DOHH2 (cell line): ENCODE results near the gene TMEM151A.

ENCODE experiments used
- H3F3A ChIP-seq: fragments of 200-600 bp; sonication (generic), shearing (Covaris generic); 2 replicates; pipeline ENCODE4 v1.6.0; 2016; ENCODE audit warnings: antibody characterized with exemption, mild to moderate bottlenecking; ENCODE audit not compliant: control insufficient read depth, insufficient read depth
- H3K27ac ChIP-seq: fragments of 200-600 bp; sonication (generic); 2 replicates; pipeline ENCODE4 v1.5.1; 2014; ENCODE audit warnings: low read depth, mild to moderate bottlenecking, low read length, moderate library complexity
- H3K27me3 ChIP-seq: fragments of 200-600 bp; sonication (generic); 2 replicates; pipeline ENCODE4 v1.6.1; 2014; ENCODE audit warnings: mild to moderate bottlenecking, low read length, mixed read lengths; ENCODE audit not compliant: control insufficient read depth
- H3K36me3 ChIP-seq: fragments of 200-600 bp; sonication (generic); 2 replicates; pipeline ENCODE4 v1.6.1; 2014; ENCODE audit warnings: mild to moderate bottlenecking, low read length, moderate library complexity, mixed read lengths; ENCODE audit not compliant: control insufficient read depth
- H3K4me1 ChIP-seq: fragments of 200-600 bp; sonication (generic); 2 replicates; pipeline ENCODE4 v1.6.1; 2014; ENCODE audit warnings: mild to moderate bottlenecking, low read length, mixed read lengths; ENCODE audit not compliant: control insufficient read depth
- H3K4me2 ChIP-seq: fragments of 200-600 bp; sonication (generic); 2 replicates; pipeline ENCODE4 v1.6.0; 2014; ENCODE audit warnings: mild to moderate bottlenecking, low read length, moderate library complexity
- H3K4me3 ChIP-seq: fragments of 200-600 bp; sonication (generic); 2 replicates; pipeline ENCODE4 v1.5.1; 2014; ENCODE audit warnings: mild to moderate bottlenecking, low read length, mixed read lengths
- H3K79me2 ChIP-seq: fragments of 200-600 bp; sonication (generic); 2 replicates; pipeline ENCODE4 v1.6.1; 2014; ENCODE audit warnings: mild to moderate bottlenecking, low read length, mixed read lengths; ENCODE audit not compliant: control insufficient read depth
- H3K9me2 ChIP-seq: fragments of 200-600 bp; sonication (generic); replicated peaks from 2 replicates; pipeline ENCODE4 v1.6.1; 2014; ENCODE audit warnings: mild to moderate bottlenecking, low read length, mixed read lengths; ENCODE audit not compliant: control insufficient read depth
- H3K9me3 ChIP-seq: fragments of 200-600 bp; sonication (generic); 2 replicates; pipeline ENCODE4 v1.6.1; 2014; ENCODE audit warnings: antibody characterized with exemption, low read length, mixed read lengths; ENCODE audit not compliant: control insufficient read depth, insufficient read depth
- H4K20me1 ChIP-seq: fragments of 200-600 bp; sonication (generic); 2 replicates; pipeline ENCODE4 v1.6.0; 2014; ENCODE audit warnings: low read depth, mild to moderate bottlenecking, antibody characterized with exemption, low read length, moderate library complexity; ENCODE audit not compliant: control insufficient read depth, insufficient read depth
- CTCF ChIP-seq: fragments of 200-600 bp; sonication (generic); IDR thresholded peaks from one replicate; pipeline ENCODE4 v1.5.1; 2014; ENCODE audit warnings: antibody characterized with exemption, mild to moderate bottlenecking, low read depth, low read length; ENCODE audit not compliant: poor library complexity, severe bottlenecking
- EZH2phosphoT487 ChIP-seq: fragments of 200-600 bp; sonication (generic); IDR thresholded peaks from 2 replicates; pipeline ENCODE4 v1.6.1; 2017; ENCODE audit warnings: borderline replicate concordance, mild to moderate bottlenecking, antibody characterized with exemption, low read length, moderate library complexity, mixed read lengths

Gene TMEM151A

GRCh38 chr11:66258473-66258893 is 33.2 kb upstream of the TMEM151A start:
- Histone ChIP-seq H3K27ac (no peak overlapping the region), H3K4me3 (peak overlapping the region; percentile 97), H3F3A (peaks cover 7% of the 10 kb centered on the region; the same call in 1 of the 2 replicates), H3K79me2 (peaks cover 26% of the 10 kb centered on the region), H4K20me1 (no peaks in the 10 kb centered on the region), H3K9me3 (no peaks in the 10 kb centered on the region), H3K4me1 (peaks cover 24% of the 10 kb centered on the region), H3K4me2 (peak overlapping the region; percentile 75), H3K36me3 (peaks cover 41% of the 10 kb centered on the region), H3K27me3 (no peaks in the 10 kb centered on the region), H3K9me2 (no peaks in the 10 kb centered on the region)
- no peak for TF ChIP-seq EZH2phosphoT487
- peak; percentile 22 for TF ChIP-seq CTCF

GRCh38 chr11:66259225-66259624 is 32.5 kb upstream of the TMEM151A start:
- Histone ChIP-seq H3K4me1 (peaks cover 24% of the 10 kb centered on the region), H3K27ac (no peak overlapping the region), H3K36me3 (peaks cover 48% of the 10 kb centered on the region), H3F3A (peaks cover 7% of the 10 kb centered on the region; the same call in 1 of the 2 replicates), H3K9me3 (no peaks in the 10 kb centered on the region), H3K79me2 (peaks cover 26% of the 10 kb centered on the region), H3K4me2 (peak overlapping the region; percentile 75), H3K9me2 (no peaks in the 10 kb centered on the region), H4K20me1 (no peaks in the 10 kb centered on the region), H3K4me3 (peak overlapping the region; percentile 97), H3K27me3 (no peaks in the 10 kb centered on the region)
- no peak for TF ChIP-seq CTCF
- no peak for TF ChIP-seq EZH2phosphoT487

- peaks cover 26% of the 10 kb centered on the region for H3K79me2 ChIP-seq
- H3K27me3 ChIP-seq, result no peaks in the 10 kb centered on the region
- no peak for TF ChIP-seq CTCF
- no peak for TF ChIP-seq EZH2phosphoT487
- no peak overlapping the region for H3K4me2 ChIP-seq
- peaks cover 5% of the 10 kb centered on the region; the same call in 1 of the 2 replicates for H3F3A ChIP-seq
- no peaks in the 10 kb centered on the region for H4K20me1 ChIP-seq
- H3K9me3 ChIP-seq, result no peaks in the 10 kb centered on the region
- no peak overlapping the region for H3K4me3 ChIP-seq
- H3K4me1 ChIP-seq, result peaks cover 24% of the 10 kb centered on the region
- no peaks in the 10 kb centered on the region for H3K9me2 ChIP-seq
- H3K27ac ChIP-seq, result no peak overlapping the region
- H3K36me3 ChIP-seq, result peaks cover 55% of the 10 kb centered on the region
Observed at GRCh38 chr11:66259956-66260355, 31.7 kb upstream of the TMEM151A start.
